ENCODE data around the gene OR4E1.
"Not testable (repeated sequence)": the region's sequence is repeated elsewhere in the genome, so short reads cannot be mapped to it uniquely, and the experiment has no call there.

The OR4E1 gene

GRCh38 chr14:21652209-21652808 lies 21.3 kb downstream of the OR4E1 start:
- no peak for DNase-seq

DNA sequence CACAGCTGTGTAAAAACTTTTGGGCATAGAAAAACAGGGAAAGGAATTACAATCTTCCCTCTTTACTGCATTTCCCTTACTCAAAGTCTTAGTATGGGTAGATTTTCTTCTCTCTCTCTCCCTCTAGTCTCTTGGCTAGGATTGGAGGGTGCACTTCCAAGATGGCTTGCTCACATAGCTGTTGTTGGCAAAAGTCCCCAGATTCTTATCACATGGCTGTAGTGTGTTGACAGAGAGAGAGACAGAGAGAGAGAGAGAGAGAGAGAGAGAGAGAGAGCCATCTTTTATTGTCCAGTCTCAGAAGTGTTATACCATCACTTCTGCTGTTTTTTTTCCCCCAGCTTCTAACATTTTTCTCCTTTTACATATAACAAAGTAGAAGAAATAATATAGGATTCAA lies 26.2 kb downstream of the OR4E1 start:
- DNase-seq: no peak

GRCh38 chr14:21643407-21643806 lies 30.2 kb downstream of the OR4E1 start:
- no peak for DNase-seq

DNA sequence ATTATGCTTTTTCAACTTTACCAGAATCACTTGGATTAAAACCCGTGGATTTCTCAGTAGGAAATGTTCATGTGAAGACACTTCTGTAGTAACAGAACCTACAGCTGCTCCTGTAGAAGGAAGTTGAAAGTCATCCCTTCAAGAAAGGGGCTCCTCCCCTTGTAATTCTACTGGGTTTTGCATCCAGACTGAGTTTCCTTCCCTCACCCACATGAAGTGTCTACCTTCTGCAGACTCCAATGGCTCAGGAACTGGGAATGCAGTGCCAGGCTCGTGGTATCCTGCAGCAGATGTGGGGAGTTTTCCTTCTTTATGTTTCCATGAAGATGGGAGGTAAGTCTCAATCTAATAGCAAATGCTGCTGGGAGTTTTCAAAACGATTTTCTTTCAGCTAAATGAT lies 30.9 kb downstream of the OR4E1 start:
- DNase-seq: no peak

DNA sequence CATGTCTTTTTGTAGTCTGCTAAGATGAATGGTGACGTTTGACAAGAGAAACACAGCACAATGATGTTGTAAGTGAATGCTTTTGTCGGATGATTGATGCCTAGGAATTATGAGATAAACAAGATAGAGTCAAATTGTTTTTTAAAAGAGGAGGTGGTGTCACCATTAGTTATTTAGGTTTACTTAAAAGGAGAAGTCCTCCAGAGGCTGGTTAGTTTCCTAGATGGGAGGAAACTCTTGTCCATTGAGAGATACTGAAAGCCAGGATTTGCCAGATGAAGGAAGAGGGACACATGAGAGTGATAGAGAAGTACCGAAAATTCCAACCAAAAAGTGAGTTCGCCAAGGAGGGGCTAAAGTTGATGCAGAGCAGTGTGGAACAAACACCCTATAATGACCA lies 38.8 kb downstream of the OR4E1 start, which contains the start of gene OR10G2:
Gene OR10G2 (minus strand): TSS at position 101 of the 400 bp plus-strand sequence. CDS start 98 bp downstream, at position 3.
- no peak for DNase-seq

GRCh38 chr14:21631084-21631483 lies 42.5 kb downstream of the OR4E1 start:
- DNase-seq: peak; percentile 12 to 23

DNA sequence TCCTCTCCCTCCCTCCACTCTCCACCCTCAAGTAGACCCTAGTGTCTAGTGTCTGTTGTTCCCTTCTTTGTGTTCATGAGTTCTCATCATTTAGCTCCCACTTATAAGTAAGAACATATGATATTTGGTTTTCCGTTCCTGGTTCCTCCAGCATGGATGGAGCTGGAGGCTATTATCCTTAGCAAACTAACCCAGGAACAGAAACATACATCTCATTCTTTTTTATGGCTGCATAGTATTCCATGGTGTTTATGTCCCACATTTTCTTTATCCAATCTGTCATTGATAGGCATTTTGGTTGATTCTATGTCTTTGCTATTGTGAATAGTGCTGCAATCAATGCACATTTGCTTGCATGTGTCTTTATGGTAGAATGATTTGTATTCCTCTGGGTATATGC lies 43.1 kb downstream of the OR4E1 start:
- DNase-seq: not testable (repeated sequence)

- DNase-seq: no peak
These were observed 47.0 kb downstream of the OR4E1 start for GRCh38 chr14:21626491-21627230.

Data from NCI-H526 (cell line).